ENCODE measurements around the gene ICAM2. TPM values are rescaled to one million over a fixed set of nuclear protein-coding genes. Genes with fewer than 3 reads are reported as not detected.
A peak's percentile ranks its signal among the peaks of the same experiment; 100 is the strongest.
"Not testable (repeated sequence)": the region's sequence is repeated elsewhere in the genome, so short reads cannot be mapped to it uniquely, and the experiment has no call there.

The ICAM2 gene
- total and polyA plus RNA-seq, 2 donors (not counting 3 experiments of a cell fraction or from before 2014, with no cell fraction given), result 586 to 2,377 TPM

DNA sequence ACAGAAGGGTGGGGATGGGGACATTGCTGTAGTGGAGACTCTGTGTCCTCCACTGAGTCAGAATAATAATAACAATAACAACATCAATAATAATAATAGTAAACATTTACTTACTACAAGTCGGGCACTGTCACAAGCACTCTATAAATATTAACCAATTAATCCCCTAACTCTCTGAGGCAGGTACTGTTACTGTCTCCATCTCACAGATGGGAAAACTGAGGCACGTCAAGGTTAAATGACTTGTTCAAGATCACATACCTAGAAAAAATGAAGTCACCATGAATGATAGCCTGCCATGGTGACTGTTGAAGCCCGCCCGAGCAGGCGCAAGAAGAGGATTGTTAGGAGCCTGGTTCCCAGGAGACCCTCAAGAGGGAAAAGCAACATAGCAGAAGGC, 12.1 kb downstream of the ICAM2 start:
- H3K9me3 ChIP-seq (replicated peaks; ENCODE audit: control insufficient read depth, insufficient read depth, low read length), result no peaks in the 10 kb centered on the region
- TF ChIP-seq MYC (IDR thresholded peaks at IDR 0.05; ENCODE audit: low read depth, low read length) (no peak), MAX (IDR thresholded peaks at IDR 0.05; ENCODE audit: insufficient read depth, insufficient read length) (no peak), JUN (IDR thresholded peaks at IDR 0.05; ENCODE audit: borderline replicate concordance, insufficient read depth, insufficient read length, low read depth) (no peak)
- no peak overlapping the region for H3K9ac ChIP-seq (replicated peaks; ENCODE audit: extremely low read depth, insufficient read depth, low read length)
- H3K4me3 ChIP-seq (replicated peaks in 1 of 3; ENCODE audit: insufficient read depth in 1 of 3, low read depth in 1 of 3, low read length in 3 of 3), result no peak overlapping the region
- H3K79me2 ChIP-seq (ENCODE audit: control insufficient read depth, insufficient read depth, low read length), result peaks cover 66% of the 10 kb centered on the region
- CTCF ChIA-PET, result interaction anchor here (1.4 kb wide), 1 partner anchor 52 kb away, joined by 3 read pairs; no protein-coding TSS in a partner anchor
- no peaks in the 10 kb centered on the region for H3K9me1 ChIP-seq (replicated peaks; ENCODE audit: control insufficient read depth, extremely low read depth, insufficient read depth, low read length)
- intact Hi-C loops (cut with micrococcal nuclease), result no loop called here
- H4K20me1 ChIP-seq (replicated peaks; ENCODE audit: control insufficient read depth, extremely low read depth, insufficient read depth, low read length), result no peaks in the 10 kb centered on the region
- no peaks in the 10 kb centered on the region for H3K27me3 ChIP-seq (ENCODE audit: control insufficient read depth in 2 of 2, insufficient read depth in 2 of 2, low read length in 2 of 2)
- POLR2A ChIA-PET, result interaction anchor here (0.6 kb wide), 1 partner anchor 29 kb away, joined by 3 read pairs; no protein-coding TSS in a partner anchor
- H3K4me1 ChIP-seq (ENCODE audit: control insufficient read depth, extremely low read depth, insufficient read depth, low read length), result peaks cover 63% of the 10 kb centered on the region
- no TSS peak for BruUV-seq (replicated peaks)
- H3K36me3 ChIP-seq (ENCODE audit: control insufficient read depth in 2 of 2, extremely low read depth in 1 of 2, insufficient read depth in 2 of 2, low read length in 2 of 2), result peaks cover 18 to 20% of the 10 kb centered on the region in 2 experiments
- FAIRE-seq (no peak), DNase-seq (ENCODE audit: low read depth, low spot score) (no peak)
- no peak overlapping the region for H2AFZ ChIP-seq (ENCODE audit: low read depth, low read length)
- dilution Hi-C loops (cut with MboI; ENCODE audit: extremely low pct_ligation_motif_present, low sequenced_read_pairs), result no loop called here
- H3K4me2 ChIP-seq (ENCODE audit: insufficient read depth, low read length), result peak overlapping the region; percentile 16
- H3K27ac ChIP-seq (ENCODE audit: insufficient read depth, low read depth, low read length), result peak overlapping the region; percentile 91

GRCh38 chr17:64007838-64008282, 12.6 kb downstream of the ICAM2 start:
- H3K79me2 ChIP-seq (ENCODE audit: control insufficient read depth, insufficient read depth, low read length), result peaks cover 64% of the 10 kb centered on the region
- H3K9ac ChIP-seq (replicated peaks; ENCODE audit: extremely low read depth, insufficient read depth, low read length), result no peak overlapping the region
- CTCF ChIA-PET, result interaction anchor here (1.5 to 6.8 kb wide), 6 partner anchors 12 to 164 kb away, joined by 4 to 140 read pairs (median 16); partner anchors contain the start of gene ICAM2
- POLR2A ChIA-PET, result no interaction called here
- no peaks in the 10 kb centered on the region for H4K20me1 ChIP-seq (replicated peaks; ENCODE audit: control insufficient read depth, extremely low read depth, insufficient read depth, low read length)
- dilution Hi-C loops (cut with MboI; ENCODE audit: extremely low pct_ligation_motif_present, low sequenced_read_pairs) (no loop called here), intact Hi-C loops (cut with micrococcal nuclease) (no loop called here)
- no peak overlapping the region for H2AFZ ChIP-seq (ENCODE audit: low read depth, low read length)
- H3K4me2 ChIP-seq (ENCODE audit: insufficient read depth, low read length), result peak overlapping the region; percentile 16
- DNase-seq (ENCODE audit: low read depth, low spot score), result peak; percentile 72
- peak; percentile 87 for FAIRE-seq
- no peak overlapping the region for H3K4me3 ChIP-seq (replicated peaks in 1 of 3; ENCODE audit: insufficient read depth in 1 of 3, low read depth in 1 of 3, low read length in 3 of 3)
- H3K9me3 ChIP-seq (replicated peaks; ENCODE audit: control insufficient read depth, insufficient read depth, low read length), result no peaks in the 10 kb centered on the region
- peak overlapping the region; percentile 91 for H3K27ac ChIP-seq (ENCODE audit: insufficient read depth, low read depth, low read length)
- no peaks in the 10 kb centered on the region for H3K27me3 ChIP-seq (ENCODE audit: control insufficient read depth in 2 of 2, insufficient read depth in 2 of 2, low read length in 2 of 2)
- H3K4me1 ChIP-seq (ENCODE audit: control insufficient read depth, extremely low read depth, insufficient read depth, low read length), result peaks cover 67% of the 10 kb centered on the region
- peaks cover 19 to 23% of the 10 kb centered on the region in 2 experiments for H3K36me3 ChIP-seq (ENCODE audit: control insufficient read depth in 2 of 2, extremely low read depth in 1 of 2, insufficient read depth in 2 of 2, low read length in 2 of 2)
- no peaks in the 10 kb centered on the region for H3K9me1 ChIP-seq (replicated peaks; ENCODE audit: control insufficient read depth, extremely low read depth, insufficient read depth, low read length)
- BruUV-seq (replicated peaks), result no TSS peak
- TF ChIP-seq EZH2 (IDR thresholded peaks at IDR 0.05; ENCODE audit: borderline replicate concordance, low read depth, low read length, severe bottlenecking) (no peak), POLR2AphosphoS5 (IDR thresholded peaks at IDR 0.05; ENCODE audit: insufficient read depth, low read depth, low read length) (peak; percentile 10)

DNA sequence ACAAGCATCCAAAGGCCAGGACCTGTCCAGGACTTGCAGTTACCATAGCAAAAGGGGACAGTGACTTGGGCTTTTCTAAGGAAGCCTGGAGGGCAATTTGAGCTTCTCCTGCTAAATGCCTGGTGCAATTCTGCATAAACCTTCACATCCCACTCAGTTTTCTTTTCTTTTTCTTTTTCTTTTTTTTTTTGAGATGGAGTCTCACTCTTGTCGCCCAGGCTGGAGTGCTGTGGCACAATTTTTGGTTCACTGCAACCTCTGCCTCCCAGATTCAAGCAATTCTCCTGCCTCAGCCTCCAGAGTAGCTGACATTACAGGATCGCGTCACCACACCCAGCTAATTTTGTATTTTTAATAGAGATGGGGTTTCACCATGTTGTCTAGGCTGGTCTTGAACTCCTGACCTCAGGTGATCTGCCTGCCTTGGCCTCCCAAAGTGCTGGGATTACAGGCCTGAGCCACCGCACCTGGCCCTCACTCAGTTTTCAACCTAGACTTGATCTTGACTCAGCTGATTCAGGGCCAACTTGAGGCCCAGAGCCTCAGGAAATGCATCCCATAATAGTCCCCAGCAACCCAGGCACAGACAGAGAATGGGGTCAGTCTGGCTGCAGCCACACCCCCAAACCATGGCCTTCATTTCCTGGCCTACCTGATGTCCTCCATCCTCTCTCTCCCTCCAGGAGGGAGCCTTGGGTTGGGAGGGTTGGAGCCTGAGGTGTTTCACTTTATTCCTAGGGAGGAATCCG, 13.2 kb downstream of the ICAM2 start:
- Histone ChIP-seq H3K4me1 (ENCODE audit: control insufficient read depth, extremely low read depth, insufficient read depth, low read length) (peaks cover 73% of the 10 kb centered on the region), H3K36me3 (ENCODE audit: control insufficient read depth in 2 of 2, extremely low read depth in 1 of 2, insufficient read depth in 2 of 2, low read length in 2 of 2) (peaks cover 24 to 28% of the 10 kb centered on the region in 2 experiments), H3K79me2 (ENCODE audit: control insufficient read depth, insufficient read depth, low read length) (peaks cover 62% of the 10 kb centered on the region), H3K4me2 (ENCODE audit: insufficient read depth, low read length) (peak overlapping the region; percentile 16), H3K27ac (ENCODE audit: insufficient read depth, low read depth, low read length) (peak overlapping the region; percentile 91)
- H3K4me3 ChIP-seq (replicated peaks in 1 of 3; ENCODE audit: insufficient read depth in 1 of 3, low read depth in 1 of 3, low read length in 3 of 3); H3K27me3 ChIP-seq (ENCODE audit: control insufficient read depth in 2 of 2, insufficient read depth in 2 of 2, low read length in 2 of 2); H2AFZ ChIP-seq (ENCODE audit: low read depth, low read length); BruUV-seq (replicated peaks); H4K20me1 ChIP-seq (replicated peaks; ENCODE audit: control insufficient read depth, extremely low read depth, insufficient read depth, low read length); H3K9me1 ChIP-seq (replicated peaks; ENCODE audit: control insufficient read depth, extremely low read depth, insufficient read depth, low read length); intact Hi-C loops (cut with micrococcal nuclease); H3K9me3 ChIP-seq (replicated peaks; ENCODE audit: control insufficient read depth, insufficient read depth, low read length); DNase-seq (ENCODE audit: low read depth, low spot score); dilution Hi-C loops (cut with MboI; ENCODE audit: extremely low pct_ligation_motif_present, low sequenced_read_pairs); H3K9ac ChIP-seq (replicated peaks; ENCODE audit: extremely low read depth, insufficient read depth, low read length): not testable (repeated sequence)
- ChIA-PET POLR2A (interaction anchor here (0.7 to 3.1 kb wide), 8 partner anchors 10 to 142 kb away, joined by 3 to 32 read pairs (median 6); partner anchors contain the start of genes ERN1 and ICAM2), CTCF (interaction anchor here (1.5 to 6.8 kb wide), 9 partner anchors 12 to 165 kb away, joined by 4 to 140 read pairs (median 10); partner anchors contain the start of gene ICAM2)
- peak; percentile 62 for FAIRE-seq
